Spleen (tissue), 7 donors: Measurements from ENCODE around the gene GABBR2.

ENCODE experiments used
- CTCF ChIP-seq, 11 experiments: fragments of 200-600 bp in 7 of 11; fragments of 450-650 bp in 4 of 11; sonication (generic) in 4 of 11; IDR thresholded peaks in 8 of 11; conservative IDR thresholded peaks in 3 of 11; 1 replicate in 7 of 11; 2 replicates in 4 of 11; pipeline versions ENCODE4 v1.4.0 to v1.8.0; 2016 to 2021; ENCODE audit warnings: antibody characterized with exemption in 11 of 11, inconsistent platforms in 4 of 11, mild to moderate bottlenecking in 1 of 11
- POLR2A ChIP-seq, 3 donors: fragments of 450-650 bp; IDR thresholded peaks; one replicate each; pipeline ENCODE4 v1.5.1; 2017; ENCODE audit warnings: antibody characterized with exemption in 3 of 3, mild to moderate bottlenecking in 1 of 3
- donor health status: DM: no; HTN: no; CAD: no; lungs with moderate emphysema.
- donor health status: DM: no; HTN: no; CAD: no.
- donor health status: DM: no; HTN: no; CAD: no.

GRCh38 chr9:98254228-98255060, 454.3 kb downstream of the GABBR2 start:
- TF ChIP-seq CTCF (IDR thresholded peaks at IDR 0.05 in 8 of 11, conservative IDR thresholded peaks at IDR 0.05 in 3 of 11) (no peak), POLR2A (IDR thresholded peaks at IDR 0.05) (no peak)
